GM21423 (cell line): ENCODE measurements around the gene IL16.

ENCODE experiments used
- ATAC-seq: cut with Tn5 transposase; IDR thresholded peaks from one replicate; pipeline ENCODE4 v1.9.1; 2021; ENCODE audit warnings: mild to moderate bottlenecking, moderate library complexity; ENCODE audit not compliant: unreplicated experiment

Gene IL16

GRCh38 chr15:81273200-81273599, 76.5 kb downstream of the IL16 start:
- no peak for ATAC-seq

GRCh38 chr15:81273855-81274254, 77.2 kb downstream of the IL16 start:
- no peak for ATAC-seq

GRCh38 chr15:81274255-81274654, 77.6 kb downstream of the IL16 start:
- no peak for ATAC-seq

- peak; percentile 93 for ATAC-seq
Observed at GRCh38 chr15:81274931-81275707, 78.4 kb downstream of the IL16 start.

- ATAC-seq: no peak
Observed at GRCh38 chr15:81275711-81276392, 79.2 kb downstream of the IL16 start.

- ATAC-seq: no peak
Observed at GRCh38 chr15:81276967-81277366, 80.3 kb downstream of the IL16 start.

GRCh38 chr15:81277851-81278250, 81.2 kb downstream of the IL16 start:
- no peak for ATAC-seq

- ATAC-seq: no peak
Observed at GRCh38 chr15:81278306-81279029, 81.8 kb downstream of the IL16 start.

- ATAC-seq: no peak
Observed at GRCh38 chr15:81279621-81280485, 83.2 kb downstream of the IL16 start.

- no peak for ATAC-seq
Observed at GRCh38 chr15:81280696-81281455, 84.2 kb downstream of the IL16 start.

- no peak for ATAC-seq
Observed at GRCh38 chr15:81281456-81281735, 84.7 kb downstream of the IL16 start.

GRCh38 chr15:81281766-81282605, 85.3 kb downstream of the IL16 start:
- no peak for ATAC-seq

- ATAC-seq: no peak
Observed at GRCh38 chr15:81282606-81282895, 85.9 kb downstream of the IL16 start.

- no peak for ATAC-seq
Observed at GRCh38 chr15:81282911-81283310, 86.2 kb downstream of the IL16 start.

GRCh38 chr15:81284256-81285031, 87.8 kb downstream of the IL16 start:
- ATAC-seq: peak; percentile 55

- ATAC-seq: no peak
Observed at GRCh38 chr15:81285461-81285860, 88.8 kb downstream of the IL16 start.

- peak; percentile 40 for ATAC-seq
Observed at GRCh38 chr15:81286621-81287121, 90.0 kb downstream of the IL16 start.

- no peak for ATAC-seq
Observed at GRCh38 chr15:81288040-81288439, 91.4 kb downstream of the IL16 start.

GRCh38 chr15:81288616-81289015, 91.9 kb downstream of the IL16 start:
- ATAC-seq: no peak
